ENCODE measurements around the gene BNIP2.
A peak's percentile ranks its signal among the peaks of the same experiment; 100 is the strongest.
"Not testable (repeated sequence)": the region's sequence is repeated elsewhere in the genome, so short reads cannot be mapped to it uniquely, and the experiment has no call there.

BNIP2 gene

GRCh38 chr15:59637507-59637906, 51.6 kb downstream of the BNIP2 start:
- not testable (repeated sequence) for DNase-seq (ENCODE audit: low spot score)

- no peak for DNase-seq (ENCODE audit: low spot score)
Measured at GRCh38 chr15:59636184-59636583, 52.9 kb downstream of the BNIP2 start.

GRCh38 chr15:59632714-59633113, 56.4 kb downstream of the BNIP2 start:
- peak; percentile 22 for DNase-seq (ENCODE audit: low spot score)

- peak; percentile 26 for DNase-seq (ENCODE audit: low spot score)
Measured at GRCh38 chr15:59622289-59622688, 66.8 kb downstream of the BNIP2 start.

GRCh38 chr15:59618406-59618805, 70.7 kb downstream of the BNIP2 start:
- DNase-seq (ENCODE audit: low spot score), result no peak

- DNase-seq (ENCODE audit: low spot score), result no peak
Measured at GRCh38 chr15:59616379-59616778, 72.7 kb downstream of the BNIP2 start.

GRCh38 chr15:59615661-59616060, 73.5 kb downstream of the BNIP2 start:
- no peak for DNase-seq (ENCODE audit: low spot score)

- DNase-seq (ENCODE audit: low spot score), result no peak
Measured at GRCh38 chr15:59614153-59614552, 75.0 kb downstream of the BNIP2 start.

- DNase-seq (ENCODE audit: low spot score), result no peak
Measured at GRCh38 chr15:59611276-59612260, 77.6 kb downstream of the BNIP2 start, which contains the start of gene GCNT3. GCNT3 (plus strand) TSS chr15:59611783; CDS start chr15:59618239, 6,456 bp downstream.

- no peak for DNase-seq (ENCODE audit: low spot score)
Measured at GRCh38 chr15:59609730-59610712, 79.1 kb downstream of the BNIP2 start.
